ENCODE results near the gene TMEM117.

Gene TMEM117

GRCh38 chr12:43832463-43833168, 3.3 kb upstream of the TMEM117 start:
- peak; percentile 67 for DNase-seq (ENCODE audit: low read depth)
- no peak overlapping the region for H3K4me3 ChIP-seq (ENCODE audit: low read depth, low read length)
- TF ChIP-seq MYC (IDR thresholded peaks at IDR 0.05; ENCODE audit: low read depth, low read length) (0 out of 2 replicates have a peak, but pooled peaks have one; percentile 36), MAX (IDR thresholded peaks at IDR 0.05; ENCODE audit: low read depth, low read length) (peak; percentile 47; the same call in 1 of the 2 replicates), CTCF (IDR thresholded peaks at IDR 0.05; ENCODE audit: low read depth, low read length) (no peak), POLR2A (IDR thresholded peaks at IDR 0.05; ENCODE audit: extremely low read depth, insufficient read length) (no peak)

GRCh38 chr12:43835264-43835655, 621 bp upstream of the TMEM117 start:
- DNase-seq (ENCODE audit: low read depth) = peak; percentile 52
- TF ChIP-seq CTCF (IDR thresholded peaks at IDR 0.05; ENCODE audit: low read depth, low read length) (no peak), MAX (IDR thresholded peaks at IDR 0.05; ENCODE audit: low read depth, low read length) (no peak), POLR2A (IDR thresholded peaks at IDR 0.05; ENCODE audit: extremely low read depth, insufficient read length) (no peak)
- H3K4me3 ChIP-seq (ENCODE audit: low read depth, low read length) = peak overlapping the region; percentile 51

- TF ChIP-seq MYC (IDR thresholded peaks at IDR 0.05; ENCODE audit: low read depth, low read length) (no peak; the same call in 1 of the 2 replicates), CTCF (IDR thresholded peaks at IDR 0.05; ENCODE audit: low read depth, low read length) (no peak), POLR2A (IDR thresholded peaks at IDR 0.05; ENCODE audit: extremely low read depth, insufficient read length) (no peak), MAX (IDR thresholded peaks at IDR 0.05; ENCODE audit: low read depth, low read length) (no peak)
- DNase-seq (ENCODE audit: low read depth) = peak; percentile 25
- H3K4me3 ChIP-seq (ENCODE audit: low read depth, low read length) = peak overlapping the region; percentile 72
Measured at GRCh38 chr12:43836475-43836989, 651 bp downstream of the TMEM117 start.

- no peak overlapping the region for H3K4me3 ChIP-seq (ENCODE audit: low read depth, low read length)
- no peak for DNase-seq (ENCODE audit: low read depth)
- no peak for TF ChIP-seq MAX (IDR thresholded peaks at IDR 0.05; ENCODE audit: low read depth, low read length)
- TF ChIP-seq POLR2A (IDR thresholded peaks at IDR 0.05; ENCODE audit: extremely low read depth, insufficient read length) = no peak
- TF ChIP-seq MYC (IDR thresholded peaks at IDR 0.05; ENCODE audit: low read depth, low read length) = no peak
- no peak for TF ChIP-seq CTCF (IDR thresholded peaks at IDR 0.05; ENCODE audit: low read depth, low read length)
Measured at GRCh38 chr12:43840338-43840737, 4.5 kb downstream of the TMEM117 start.

GRCh38 chr12:43841253-43841652, 5.4 kb downstream of the TMEM117 start:
- DNase-seq (ENCODE audit: low read depth) = no peak
- TF ChIP-seq CTCF (IDR thresholded peaks at IDR 0.05; ENCODE audit: low read depth, low read length) (no peak), MYC (IDR thresholded peaks at IDR 0.05; ENCODE audit: low read depth, low read length) (no peak), POLR2A (IDR thresholded peaks at IDR 0.05; ENCODE audit: extremely low read depth, insufficient read length) (no peak), MAX (IDR thresholded peaks at IDR 0.05; ENCODE audit: low read depth, low read length) (no peak)
- H3K4me3 ChIP-seq (ENCODE audit: low read depth, low read length) = no peak overlapping the region

Measured in NB4 (cell line).